ENCODE results near the gene NTNG1.

NTNG1 gene

DNA sequence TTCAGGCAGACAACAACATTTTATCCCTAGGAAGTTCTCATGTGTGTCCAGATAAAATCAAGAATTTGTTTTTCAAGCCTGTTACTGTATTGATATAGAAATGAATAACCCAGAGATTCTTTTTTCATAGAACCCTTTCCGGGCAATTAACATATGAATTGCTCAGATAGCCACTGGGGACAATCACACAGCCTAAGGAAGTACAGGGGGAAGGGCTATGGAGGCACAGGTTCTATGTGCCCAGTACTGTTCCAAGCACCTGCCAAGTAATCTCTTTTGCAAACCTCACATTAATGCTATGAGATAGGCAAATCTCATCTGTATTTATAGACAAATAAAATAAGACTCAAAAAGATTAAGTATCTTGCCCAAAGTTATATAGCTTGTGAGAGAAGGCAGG is 84.9 kb downstream of the NTNG1 start:
- H3K9ac ChIP-seq: no peak overlapping the region
- TF ChIP-seq, protein P1, sequence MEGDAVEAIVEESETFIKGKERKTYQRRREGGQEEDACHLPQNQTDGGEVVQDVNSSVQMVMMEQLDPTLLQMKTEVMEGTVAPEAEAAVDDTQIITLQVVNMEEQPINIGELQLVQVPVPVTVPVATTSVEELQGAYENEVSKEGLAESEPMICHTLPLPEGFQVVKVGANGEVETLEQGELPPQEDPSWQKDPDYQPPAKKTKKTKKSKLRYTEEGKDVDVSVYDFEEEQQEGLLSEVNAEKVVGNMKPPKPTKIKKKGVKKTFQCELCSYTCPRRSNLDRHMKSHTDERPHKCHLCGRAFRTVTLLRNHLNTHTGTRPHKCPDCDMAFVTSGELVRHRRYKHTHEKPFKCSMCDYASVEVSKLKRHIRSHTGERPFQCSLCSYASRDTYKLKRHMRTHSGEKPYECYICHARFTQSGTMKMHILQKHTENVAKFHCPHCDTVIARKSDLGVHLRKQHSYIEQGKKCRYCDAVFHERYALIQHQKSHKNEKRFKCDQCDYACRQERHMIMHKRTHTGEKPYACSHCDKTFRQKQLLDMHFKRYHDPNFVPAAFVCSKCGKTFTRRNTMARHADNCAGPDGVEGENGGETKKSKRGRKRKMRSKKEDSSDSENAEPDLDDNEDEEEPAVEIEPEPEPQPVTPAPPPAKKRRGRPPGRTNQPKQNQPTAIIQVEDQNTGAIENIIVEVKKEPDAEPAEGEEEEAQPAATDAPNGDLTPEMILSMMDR (conservative IDR thresholded peaks at IDR 0.05; ENCODE audit: low read depth, low read length): no peak
- H3K27ac ChIP-seq: no peak overlapping the region
- no peaks in the 10 kb centered on the region for H3K79me2 ChIP-seq (ENCODE audit: insufficient read depth, low read depth)
- no peaks in the 10 kb centered on the region for H4K20me1 ChIP-seq (ENCODE audit: insufficient read depth)
- no peak overlapping the region for H2AFZ ChIP-seq (ENCODE audit: low read depth)
- no peak overlapping the region for H3K4me2 ChIP-seq
- no peak overlapping the region for H3K4me3 ChIP-seq (IDR thresholded peaks at IDR 0.05; ENCODE audit: insufficient read depth, low read depth, low read length)
- no peaks in the 10 kb centered on the region for H3K27me3 ChIP-seq (ENCODE audit: insufficient read depth, low read depth)
- no peaks in the 10 kb centered on the region for H3K4me1 ChIP-seq (ENCODE audit: low read depth, poor library complexity, severe bottlenecking)
- no peaks in the 10 kb centered on the region for H3K36me3 ChIP-seq (ENCODE audit: insufficient read depth)

DNA sequence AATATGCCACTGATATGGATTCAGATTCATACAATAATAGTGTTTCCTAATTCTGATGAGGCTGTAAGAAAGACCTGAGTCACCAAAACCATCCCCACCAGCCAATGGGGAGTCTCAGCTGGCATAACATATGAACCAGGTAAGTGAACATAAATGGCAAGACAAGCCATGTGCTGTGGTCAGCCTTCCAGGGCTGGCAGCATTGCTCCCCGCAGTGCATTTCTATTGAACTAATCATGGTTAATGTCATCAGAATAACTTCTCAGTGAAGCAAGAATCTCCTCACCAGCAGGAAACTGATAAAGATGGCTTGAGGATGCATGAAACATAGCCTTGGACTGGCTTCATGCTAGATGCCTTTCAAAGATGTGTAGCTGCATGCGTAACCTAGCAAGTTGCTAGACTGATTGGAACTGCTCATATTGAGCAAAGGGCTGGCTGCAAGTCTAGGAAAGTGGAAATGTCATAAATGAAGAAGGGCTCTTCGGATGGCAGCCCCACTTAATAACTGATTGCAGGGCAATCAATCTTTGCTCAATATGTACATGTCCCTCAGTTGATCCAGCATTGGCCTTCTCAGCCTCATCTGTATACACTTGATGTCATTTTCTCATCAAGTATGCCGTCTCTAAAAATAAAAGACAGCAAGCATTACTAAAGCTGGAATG is 88.0 kb downstream of the NTNG1 start:
- H3K4me2 ChIP-seq: no peak overlapping the region
- no peak overlapping the region for H3K4me3 ChIP-seq (IDR thresholded peaks at IDR 0.05; ENCODE audit: insufficient read depth, low read depth, low read length)
- H4K20me1 ChIP-seq (ENCODE audit: insufficient read depth): no peaks in the 10 kb centered on the region
- H3K36me3 ChIP-seq (ENCODE audit: insufficient read depth): no peaks in the 10 kb centered on the region
- no peaks in the 10 kb centered on the region for H3K79me2 ChIP-seq (ENCODE audit: insufficient read depth, low read depth)
- TF ChIP-seq, protein P1 (conservative IDR thresholded peaks at IDR 0.05; ENCODE audit: low read depth, low read length): no peak
- no peak overlapping the region for H3K27ac ChIP-seq
- no peak overlapping the region for H3K9ac ChIP-seq
- H3K27me3 ChIP-seq (ENCODE audit: insufficient read depth, low read depth): no peaks in the 10 kb centered on the region
- no peaks in the 10 kb centered on the region for H3K4me1 ChIP-seq (ENCODE audit: low read depth, poor library complexity, severe bottlenecking)
- H2AFZ ChIP-seq (ENCODE audit: low read depth): no peak overlapping the region

DNA sequence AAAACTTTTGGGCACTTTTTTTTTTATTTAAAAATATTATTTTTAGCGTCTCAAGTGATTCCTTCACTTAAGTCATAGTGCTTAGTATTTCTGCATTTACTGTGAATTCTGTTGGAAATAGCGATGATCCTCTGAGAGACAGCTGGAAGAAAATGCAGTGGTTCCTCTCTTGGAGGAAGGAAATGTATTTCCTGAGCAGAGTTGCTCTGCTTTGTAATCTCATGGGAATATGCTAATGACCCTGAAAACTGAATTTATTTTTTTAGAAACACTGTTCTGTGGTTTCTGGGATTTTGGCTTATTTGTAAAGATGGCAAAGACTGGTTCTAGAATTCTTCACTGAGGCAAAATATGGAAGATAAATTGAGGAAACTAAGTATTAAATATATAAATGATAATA is 88.9 kb downstream of the NTNG1 start:
- TF ChIP-seq, protein P1 (conservative IDR thresholded peaks at IDR 0.05; ENCODE audit: low read depth, low read length): no peak

DNA sequence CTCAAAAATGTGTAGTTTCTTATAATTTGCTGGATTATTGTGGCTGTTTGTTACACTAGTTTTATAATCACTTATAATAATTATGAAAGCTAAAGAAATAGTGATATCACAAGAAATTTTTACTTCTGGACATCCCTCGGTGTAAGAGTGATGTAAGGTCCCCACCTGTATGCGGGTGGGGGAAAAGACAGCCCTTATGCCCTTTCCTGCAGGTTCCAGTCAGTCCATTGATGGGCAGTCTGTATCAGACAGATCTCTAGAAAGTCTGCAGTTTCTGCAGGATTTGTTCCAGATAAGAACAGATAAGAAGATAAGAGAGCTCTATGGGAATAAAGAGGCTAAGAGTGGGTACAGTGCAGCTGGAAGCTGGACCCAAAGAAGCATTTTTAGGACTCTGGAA is 89.3 kb downstream of the NTNG1 start:
- Histone ChIP-seq H3K79me2 (ENCODE audit: insufficient read depth, low read depth) (no peaks in the 10 kb centered on the region), H3K36me3 (ENCODE audit: insufficient read depth) (no peaks in the 10 kb centered on the region), H3K27me3 (ENCODE audit: insufficient read depth, low read depth) (no peaks in the 10 kb centered on the region), H3K9ac (no peak overlapping the region), H3K27ac (no peak overlapping the region), H3K4me2 (no peak overlapping the region), H3K4me1 (ENCODE audit: low read depth, poor library complexity, severe bottlenecking) (no peaks in the 10 kb centered on the region), H4K20me1 (ENCODE audit: insufficient read depth) (no peaks in the 10 kb centered on the region), H3K4me3 (IDR thresholded peaks at IDR 0.05; ENCODE audit: insufficient read depth, low read depth, low read length) (no peak overlapping the region), H2AFZ (ENCODE audit: low read depth) (no peak overlapping the region)
- TF ChIP-seq, protein P1 (conservative IDR thresholded peaks at IDR 0.05; ENCODE audit: low read depth, low read length): no peak

More for the DNA sequence above, 88.9 kb downstream of the NTNG1 start:
- Histone ChIP-seq H3K4me1 (ENCODE audit: low read depth, poor library complexity, severe bottlenecking) (no peaks in the 10 kb centered on the region), H3K4me3 (IDR thresholded peaks at IDR 0.05; ENCODE audit: insufficient read depth, low read depth, low read length) (no peak overlapping the region), H2AFZ (ENCODE audit: low read depth) (no peak overlapping the region), H3K27ac (no peak overlapping the region), H3K27me3 (ENCODE audit: insufficient read depth, low read depth) (no peaks in the 10 kb centered on the region), H3K9ac (no peak overlapping the region), H3K79me2 (ENCODE audit: insufficient read depth, low read depth) (no peaks in the 10 kb centered on the region), H4K20me1 (ENCODE audit: insufficient read depth) (no peaks in the 10 kb centered on the region), H3K4me2 (no peak overlapping the region), H3K36me3 (ENCODE audit: insufficient read depth) (no peaks in the 10 kb centered on the region)
